ENCODE results near the gene FLVCR1. TPM values are rescaled to one million over a fixed set of nuclear protein-coding genes. Genes with fewer than 3 reads are reported as not detected.

The FLVCR1 gene
- total RNA-seq, 1 donor from 2014 or later: 6.3 TPM

- H3K4me1 ChIP-seq: no peaks in the 10 kb centered on the region
- no peak for ATAC-seq
- no peak overlapping the region for H3K27ac ChIP-seq
- no peak overlapping the region for H3K4me3 ChIP-seq
- intact Hi-C loops (cut with DNase I): no loop called here
- H3K9me3 ChIP-seq: no peaks in the 10 kb centered on the region
- TF ChIP-seq CTCF (IDR thresholded peaks at IDR 0.05): no peak
- H3K27me3 ChIP-seq (ENCODE audit: low read depth): no peaks in the 10 kb centered on the region
- H3K36me3 ChIP-seq: no peaks in the 10 kb centered on the region
- no peak for DNase-seq
Observed at GRCh38 chr1:212938846-212939245, 80.8 kb downstream of the FLVCR1 start.

- Histone ChIP-seq H3K4me3 (no peak overlapping the region), H3K36me3 (no peaks in the 10 kb centered on the region), H3K9me3 (no peaks in the 10 kb centered on the region), H3K4me1 (no peaks in the 10 kb centered on the region), H3K27ac (no peak overlapping the region), H3K27me3 (ENCODE audit: low read depth) (no peaks in the 10 kb centered on the region)
- ATAC-seq (no peak), DNase-seq (no peak)
- no peak for TF ChIP-seq CTCF (IDR thresholded peaks at IDR 0.05)
- intact Hi-C loops (cut with DNase I): no loop called here
Observed at GRCh38 chr1:212941452-212941851, 83.4 kb downstream of the FLVCR1 start.

GRCh38 chr1:212942679-212943392 is 84.8 kb downstream of the FLVCR1 start:
- H3K4me1 ChIP-seq: no peaks in the 10 kb centered on the region
- no peaks in the 10 kb centered on the region for H3K27me3 ChIP-seq (ENCODE audit: low read depth)
- no peak for ATAC-seq
- H3K27ac ChIP-seq: no peak overlapping the region
- no peak overlapping the region for H3K4me3 ChIP-seq
- no peaks in the 10 kb centered on the region for H3K9me3 ChIP-seq
- no peak for TF ChIP-seq CTCF (IDR thresholded peaks at IDR 0.05)
- DNase-seq: no peak
- H3K36me3 ChIP-seq: no peaks in the 10 kb centered on the region
- intact Hi-C loops (cut with DNase I): no loop called here

- Histone ChIP-seq H3K27me3 (ENCODE audit: low read depth) (no peaks in the 10 kb centered on the region), H3K27ac (no peak overlapping the region), H3K4me3 (no peak overlapping the region), H3K36me3 (no peaks in the 10 kb centered on the region), H3K9me3 (no peaks in the 10 kb centered on the region), H3K4me1 (no peaks in the 10 kb centered on the region)
- DNase-seq (no peak), ATAC-seq (no peak)
- no peak for TF ChIP-seq CTCF (IDR thresholded peaks at IDR 0.05)
- intact Hi-C loops (cut with DNase I): no loop called here
Observed at GRCh38 chr1:212943393-212943710, 85.3 kb downstream of the FLVCR1 start.

GRCh38 chr1:212944229-212944901 is 86.3 kb downstream of the FLVCR1 start:
- TF ChIP-seq CTCF (IDR thresholded peaks at IDR 0.05): no peak
- no peaks in the 10 kb centered on the region for H3K9me3 ChIP-seq
- DNase-seq (no peak), ATAC-seq (no peak)
- intact Hi-C loops (cut with DNase I): no loop called here
- H3K4me1 ChIP-seq: no peaks in the 10 kb centered on the region
- peaks cover 6% of the 10 kb centered on the region for H3K27me3 ChIP-seq (ENCODE audit: low read depth)
- H3K4me3 ChIP-seq: no peak overlapping the region
- H3K27ac ChIP-seq: no peak overlapping the region
- no peaks in the 10 kb centered on the region for H3K36me3 ChIP-seq

All from lower lobe of right lung (tissue), 2 donors.